Mesenchymal stem cell (in vitro differentiated cells and primary cell): ENCODE results near the gene RNF43.

Source experiments
- DNase-seq: peaks from one replicate; pipeline ENCODE4 v3.0.0-alpha.2; 2013
- H2AFZ ChIP-seq: one replicate; pipeline ENCODE4 v1.6.1; 2013; ENCODE audit warnings: low read depth, mild to moderate bottlenecking, control low read depth, inconsistent platforms, low read length, moderate library complexity
- H2AK5ac ChIP-seq: 2 replicates; pipeline ENCODE4 v1.6.1; 2013; ENCODE audit warnings: low read length, moderate library complexity, mild to moderate bottlenecking, inconsistent platforms; ENCODE audit not compliant: severe bottlenecking
- H2BK120ac ChIP-seq: one replicate; pipeline ENCODE4 v1.6.1; 2013; ENCODE audit warnings: low read depth, mild to moderate bottlenecking, inconsistent platforms, low read length, moderate library complexity
- H2BK12ac ChIP-seq, 2 experiments: one replicate each; pipeline ENCODE4 v1.6.1; 2013; ENCODE audit warnings: inconsistent platforms in 2 of 2, low read length in 2 of 2, mild to moderate bottlenecking in 2 of 2, moderate library complexity in 2 of 2, control low read depth in 1 of 2
- H2BK15ac ChIP-seq: one replicate; pipeline ENCODE4 v1.6.1; 2013; ENCODE audit warnings: mild to moderate bottlenecking, low read depth, inconsistent platforms; ENCODE audit not compliant: poor library complexity, severe bottlenecking
- H2BK5ac ChIP-seq: 2 replicates; pipeline ENCODE4 v1.6.1; 2013; ENCODE audit warnings: low read depth, mild to moderate bottlenecking, low read length, control low read depth, inconsistent platforms; ENCODE audit not compliant: poor library complexity, severe bottlenecking
- H3K14ac ChIP-seq, 2 experiments: one replicate each; pipeline ENCODE4 v1.6.1; 2013; ENCODE audit warnings: inconsistent platforms in 2 of 2, low read length in 2 of 2, control low read depth in 1 of 2, mild to moderate bottlenecking in 1 of 2, moderate library complexity in 1 of 2
- H3K18ac ChIP-seq, 2 experiments: one replicate each; pipeline ENCODE4 v1.6.1; 2013; ENCODE audit warnings: inconsistent platforms in 2 of 2, low read length in 2 of 2, control low read depth in 1 of 2, low read depth in 1 of 2, mild to moderate bottlenecking in 1 of 2
- H3K23ac ChIP-seq, 2 experiments: one replicate each; pipeline ENCODE4 v1.6.1; 2013; ENCODE audit warnings: inconsistent platforms in 2 of 2, low read length in 2 of 2, mild to moderate bottlenecking in 2 of 2, moderate library complexity in 2 of 2, control low read depth in 1 of 2
- H3K27ac ChIP-seq: 2 replicates; pipeline ENCODE4 v1.5.1; 2013; ENCODE audit warnings: mild to moderate bottlenecking, moderate library complexity, low read length, control low read depth, inconsistent platforms; ENCODE audit not compliant: poor library complexity, severe bottlenecking
- H3K27me3 ChIP-seq, 2 experiments: 2 replicates each; pipeline versions ENCODE4 v1.6.1 to v1.7.0; 2013; ENCODE audit warnings: low read length in 2 of 2, mild to moderate bottlenecking in 2 of 2, moderate library complexity in 2 of 2, control low read depth in 1 of 2, inconsistent platforms in 1 of 2; ENCODE audit not compliant: control insufficient read depth in 1 of 2, insufficient read depth in 1 of 2
- H3K36me3 ChIP-seq, 2 experiments: 2 replicates each; pipeline versions ENCODE4 v1.6.1 to v1.7.0; 2013; ENCODE audit warnings: low read length in 2 of 2, control low read depth in 1 of 2, inconsistent platforms in 1 of 2, low read depth in 1 of 2, mild to moderate bottlenecking in 1 of 2; ENCODE audit not compliant: insufficient read depth in 2 of 2, control insufficient read depth in 1 of 2
- H3K4ac ChIP-seq, 2 experiments: one replicate each; pipeline ENCODE4 v1.6.1; 2013; ENCODE audit warnings: inconsistent platforms in 2 of 2, low read length in 2 of 2, mild to moderate bottlenecking in 2 of 2, moderate library complexity in 2 of 2, control low read depth in 1 of 2, low read depth in 1 of 2
- H3K4me1 ChIP-seq: 2 replicates; pipeline ENCODE4 v1.6.1; 2013; ENCODE audit warnings: low read depth, low read length, control low read depth; ENCODE audit not compliant: control insufficient read depth, insufficient read depth
- H3K4me2 ChIP-seq: 2 replicates; pipeline ENCODE4 v1.6.1; 2013; ENCODE audit warnings: low read length, mild to moderate bottlenecking, inconsistent platforms; ENCODE audit not compliant: poor library complexity, severe bottlenecking
- H3K4me3 ChIP-seq, 2 experiments: 2 replicates each; pipeline versions ENCODE4 v1.5.1 to v1.7.0; 2013; ENCODE audit warnings: low read length in 2 of 2, mild to moderate bottlenecking in 2 of 2, control low read depth in 1 of 2, low read depth in 1 of 2; ENCODE audit not compliant: insufficient read depth in 1 of 2
- H3K79me1 ChIP-seq: replicated peaks from 2 replicates; pipeline ENCODE4 v1.6.1; 2013; ENCODE audit warnings: mild to moderate bottlenecking, control low read depth, low read length, inconsistent platforms; ENCODE audit not compliant: poor library complexity, severe bottlenecking
- H3K9ac ChIP-seq: 2 replicates; pipeline ENCODE4 v1.7.0; 2013; ENCODE audit warnings: mild to moderate bottlenecking, low read length, moderate library complexity
- H3K9me3 ChIP-seq: 2 replicates; pipeline ENCODE4 v1.7.0; 2013; ENCODE audit warnings: mild to moderate bottlenecking, low read length; ENCODE audit not compliant: control insufficient read depth
- H4K8ac ChIP-seq: one replicate; pipeline ENCODE4 v1.6.1; 2013; ENCODE audit warnings: inconsistent platforms, mild to moderate bottlenecking, low read length, moderate library complexity
- H4K91ac ChIP-seq: one replicate; pipeline ENCODE4 v1.6.1; 2013; ENCODE audit warnings: mild to moderate bottlenecking, low read length, inconsistent platforms
- WGBS: methylation state at CpG from one replicate; pipeline ENCODE4 v1.1.7; 2013; ENCODE audit warnings: mixed read lengths; 5-methylcytosine and 5-hydroxymethylcytosine counted together

The RNF43 gene

DNA sequence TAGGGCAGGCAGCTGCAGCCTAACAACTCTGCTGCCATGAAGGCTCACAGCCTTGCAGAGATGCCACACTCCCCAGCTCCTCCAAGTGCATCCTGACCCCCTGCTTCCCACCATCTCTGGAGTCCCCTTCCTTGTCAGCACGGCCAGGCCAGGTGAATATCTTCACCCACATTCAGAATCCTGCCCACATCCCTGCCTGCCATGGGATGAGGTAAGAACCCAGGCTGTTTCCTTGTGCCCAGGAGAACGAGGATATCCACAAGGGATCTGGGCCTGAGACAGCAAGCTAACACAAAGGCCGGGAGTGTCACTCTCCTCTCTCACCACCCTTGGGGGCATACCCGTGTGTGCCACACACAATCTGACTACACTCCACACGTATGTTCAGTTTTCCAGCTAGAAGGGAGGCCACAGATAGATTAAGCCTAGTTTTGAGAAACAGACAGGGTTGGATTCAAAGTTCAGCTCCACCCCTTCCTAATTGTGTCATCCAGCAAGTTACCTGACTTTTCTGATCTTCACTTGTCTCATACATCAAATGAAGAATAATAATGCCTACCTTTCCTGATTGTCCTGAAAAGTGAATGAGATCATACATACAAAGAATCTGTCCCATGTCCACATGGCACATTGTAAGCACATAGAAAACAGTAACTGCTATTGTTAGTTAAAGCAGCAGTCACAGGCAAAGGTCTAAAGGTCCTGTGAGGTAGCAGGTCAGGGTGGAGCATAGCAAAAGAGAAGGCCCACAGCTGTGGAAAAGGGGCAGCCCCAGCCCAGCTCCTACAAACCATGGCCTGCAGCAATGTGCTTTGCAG is 47.9 kb downstream of the RNF43 start:
- 78% methylated on average over 5 of the region's 5 CpGs for WGBS

DNA sequence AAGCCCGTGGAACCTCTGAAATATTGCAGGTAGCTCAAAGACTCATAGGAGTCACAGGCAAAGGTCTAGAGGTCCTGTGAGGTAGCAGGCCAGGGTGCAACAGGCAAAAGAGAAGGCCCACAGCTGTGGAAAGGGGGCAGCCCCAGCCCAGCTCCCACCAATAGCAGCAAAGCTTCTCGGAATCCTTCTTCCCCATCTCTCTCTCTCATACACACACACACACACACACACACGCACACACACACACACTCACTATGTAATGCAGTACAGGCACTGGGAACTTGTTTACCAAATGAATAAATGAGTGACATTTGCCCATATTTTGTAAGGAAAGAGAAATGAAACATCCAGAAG is 48.5 kb downstream of the RNF43 start:
- Histone ChIP-seq H3K4me3 (no peak overlapping the region), H3K27ac (no peak overlapping the region), H3K4ac (no peak overlapping the region), H3K18ac (no peak overlapping the region), H2AFZ (no peak overlapping the region), H2BK15ac (no peak overlapping the region), H4K91ac (no peak overlapping the region), H2BK5ac (no peak overlapping the region), H3K9me3 (no peaks in the 10 kb centered on the region), H3K27me3 (peaks cover 31 to 41% of the 10 kb centered on the region in 2 experiments), H3K4me2 (no peak overlapping the region), H3K9ac (no peak overlapping the region), H3K36me3 (no peaks in the 10 kb centered on the region), H3K23ac (no peak overlapping the region), H3K14ac (no peak overlapping the region), H2BK120ac (no peak overlapping the region), H2AK5ac (no peak overlapping the region), H2BK12ac (no peak overlapping the region), H3K4me1 (no peaks in the 10 kb centered on the region), H3K79me1 (no peaks in the 10 kb centered on the region), H4K8ac (no peak overlapping the region)
- DNase-seq = no peak
- 75% methylated on average over 2 of the region's 3 CpGs for WGBS

More for the DNA sequence above, 47.9 kb downstream of the RNF43 start:
- Histone ChIP-seq H3K4ac (no peak overlapping the region), H3K4me1 (no peaks in the 10 kb centered on the region), H3K4me2 (no peak overlapping the region), H3K79me1 (no peaks in the 10 kb centered on the region), H3K4me3 (no peak overlapping the region), H2BK15ac (no peak overlapping the region), H3K23ac (no peak overlapping the region), H2BK5ac (no peak overlapping the region), H2AFZ (no peak overlapping the region), H2AK5ac (no peak overlapping the region), H2BK12ac (no peak overlapping the region), H3K9me3 (no peaks in the 10 kb centered on the region), H3K18ac (no peak overlapping the region), H3K27ac (no peak overlapping the region), H4K91ac (no peak overlapping the region), H3K14ac (no peak overlapping the region), H3K27me3 (peaks cover 26 to 36% of the 10 kb centered on the region in 2 experiments), H3K9ac (no peak overlapping the region), H2BK120ac (no peak overlapping the region), H4K8ac (no peak overlapping the region), H3K36me3 (no peaks in the 10 kb centered on the region)
- DNase-seq = no peak
